Measurements from ENCODE around the gene PIANP.
A peak's percentile ranks its signal among the peaks of the same experiment; 100 is the strongest.

GRCh38 chr12:6684609-6685008 lies 16.0 kb downstream of the PIANP start:
- TF ChIP-seq CTCF (IDR thresholded peaks at IDR 0.05; ENCODE audit: low read depth, low read length) = peak; percentile 57
- no peak for TF ChIP-seq POLR2A (IDR thresholded peaks at IDR 0.05; ENCODE audit: extremely low read depth, insufficient read length)
- no peak for TF ChIP-seq MAX (IDR thresholded peaks at IDR 0.05; ENCODE audit: low read depth, low read length)
